Thyroid gland (tissue), 4 donors: ENCODE results near the gene USP9X.

Experiments used
- CTCF ChIP-seq, 6 experiments: fragments of 200-600 bp in 3 of 6; fragments of 450-650 bp in 3 of 6; sonication (generic) in 3 of 6; IDR thresholded peaks; one replicate each; pipeline ENCODE4 v1.5.1; 2016 to 2019; ENCODE audit warnings: antibody characterized with exemption in 6 of 6, mild to moderate bottlenecking in 2 of 6, inconsistent platforms in 1 of 6, moderate library complexity in 1 of 6
- POLR2A ChIP-seq, 2 donors: fragments of 450-650 bp; IDR thresholded peaks; one replicate each; pipeline ENCODE4 v1.6.1; 2017; ENCODE audit warnings: antibody characterized with exemption in 2 of 2, mild to moderate bottlenecking in 2 of 2, moderate library complexity in 1 of 2

- no peak for TF ChIP-seq CTCF (IDR thresholded peaks at IDR 0.05)
- no peak for TF ChIP-seq POLR2A (IDR thresholded peaks at IDR 0.05)
These were observed 25.8 kb downstream of the USP9X start for GRCh38 chrX:41110801-41111625.
